K562 (cell line): Measurements from ENCODE around the gene SHLD2.

Experiments used
- DNMT1 ChIP-seq: fragments of 450-650 bp; IDR thresholded peaks from 2 replicates; pipeline ENCODE4 v1.6.1; 2016; ENCODE audit warnings: antibody characterized with exemption, mild to moderate bottlenecking
- KAT8 ChIP-seq: fragments of 450-650 bp; IDR thresholded peaks from 2 replicates; pipeline ENCODE4 v1.6.1; 2016; ENCODE audit warnings: low read depth, mild to moderate bottlenecking
- LEF1 ChIP-seq: fragments of 450-650 bp; IDR thresholded peaks from 2 replicates; pipeline ENCODE4 v1.6.1; 2016; ENCODE audit warnings: mild to moderate bottlenecking
- MCM3 ChIP-seq: fragments of 450-650 bp; IDR thresholded peaks from 2 replicates; pipeline ENCODE4 v1.6.1; 2016
- POLR2AphosphoS2 ChIP-seq: IDR thresholded peaks from 2 replicates; pipeline ENCODE4 v1.6.1; 2012; ENCODE audit warnings: low read length, improper control_type of control experiment
- REST ChIP-seq, 2 experiments: fragments of 450-650 bp; formaldehyde crosslinking in 1 of 2; IDR thresholded peaks; 2 replicates each; pipeline versions ENCODE4 v1.4.0 to v1.6.1; 2014 to 2020; ENCODE audit warnings: mild to moderate bottlenecking in 2 of 2, borderline replicate concordance in 1 of 2, low read depth in 1 of 2
- RNF2 ChIP-seq: sonication (generic); IDR thresholded peaks from 2 replicates; pipeline ENCODE4 v1.6.1; 2016
- SPI1 ChIP-seq: IDR thresholded peaks from 2 replicates; pipeline ENCODE4 v1.6.1; 2011; ENCODE audit warnings: low read depth, low read length, control low read depth, borderline replicate concordance
- TCF7L2 ChIP-seq: fragments of 150-350 bp; IDR thresholded peaks from 2 replicates; pipeline ENCODE4 v1.6.1; 2016; ENCODE audit warnings: low read depth, mild to moderate bottlenecking, low read length, moderate library complexity
- ZSCAN32 ChIP-seq: fragments of 450-650 bp; formaldehyde crosslinking; IDR thresholded peaks from 2 replicates; pipeline ENCODE4 v1.4.0; 2020; ENCODE audit warnings: mild to moderate bottlenecking, moderate library complexity

DNA sequence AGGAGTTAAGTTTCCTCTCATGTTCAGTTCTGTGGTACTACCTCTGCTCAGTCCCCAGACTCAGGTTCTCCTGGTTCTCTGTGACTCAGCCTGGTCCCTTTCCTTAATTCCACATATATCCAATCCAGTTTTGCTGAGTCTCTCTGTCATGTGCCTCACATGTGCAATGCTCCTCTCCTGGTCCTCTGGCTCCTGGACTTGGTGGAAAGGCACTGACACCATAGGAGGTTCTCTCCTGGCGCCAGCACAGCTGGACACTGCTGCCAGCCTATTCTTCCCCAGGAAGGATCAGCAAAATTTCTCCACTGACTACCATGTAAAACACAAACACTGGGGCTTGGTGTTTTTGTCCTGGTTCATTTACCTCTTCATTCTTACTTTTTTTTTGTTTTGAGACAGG, 28.1 kb upstream of the SHLD2 start:
- no peak for TF ChIP-seq RNF2
- no peak for TF ChIP-seq REST (IDR thresholded peaks at IDR 0.05; ENCODE audit: borderline replicate concordance)
- no peak for TF ChIP-seq REST (CRISPR knock-in tag; IDR thresholded peaks at IDR 0.05; ENCODE audit: low read depth)
- TF ChIP-seq TCF7L2 = no peak
- TF ChIP-seq DNMT1 = no peak
- no peak for TF ChIP-seq KAT8
- no peak for TF ChIP-seq SPI1
- TF ChIP-seq LEF1 = no peak
- no peak for TF ChIP-seq ZSCAN32
- no peak for TF ChIP-seq MCM3
- no peak for TF ChIP-seq POLR2AphosphoS2
